HEK293 (cell line): ENCODE results near the gene FNDC5.

Experiments
- CTCF ChIA-PET: fragments of 350-600 bp; formaldehyde crosslinking; extraction: SDS; loops from one replicate; lab custom pipeline; 2021; ENCODE audit warnings: antibody characterized with exemption; lab: Yijun Ruan, JAX
- POLR2A ChIA-PET: fragments of 300-600 bp; formaldehyde crosslinking; extraction: SDS; loops from one replicate; lab custom pipeline; 2020; ENCODE audit warnings: antibody characterized with exemption, inconsistent platforms; lab: Yijun Ruan, JAX
- H3K27ac ChIP-seq: fragments of 200-500 bp; sonication (Bioruptor generic); 2 replicates; pipeline ENCODE4 v1.5.1; 2014; ENCODE audit warnings: low read depth, low read length, control low read depth, inconsistent platforms; ENCODE audit errors: extremely low read depth
- H3K36me3 ChIP-seq, 2 experiments: fragments of 200-500 bp in 1 of 2; sonication (Bioruptor generic) in 1 of 2; 1 replicate in 1 of 2; 2 replicates in 1 of 2; pipeline ENCODE4 v1.5.1; 2014 to 2017; ENCODE audit warnings: inconsistent platforms in 2 of 2, low read length in 2 of 2; ENCODE audit not compliant: control insufficient read depth in 2 of 2, insufficient read depth in 1 of 2
- H3K4me1 ChIP-seq: fragments of 200-500 bp; sonication (Bioruptor generic); 2 replicates; pipeline ENCODE4 v1.5.1; 2014; ENCODE audit warnings: mild to moderate bottlenecking, low read length, inconsistent platforms; ENCODE audit not compliant: control insufficient read depth, insufficient read depth
- H3K4me3 ChIP-seq: 2 replicates; pipeline ENCODE4 v1.5.1; 2011; ENCODE audit warnings: low read depth, mild to moderate bottlenecking, control low read depth, low read length, moderate library complexity
- H3K9me3 ChIP-seq: fragments of 200-500 bp; sonication (Bioruptor generic); 2 replicates; pipeline ENCODE4 v1.5.1; 2014; ENCODE audit warnings: low read depth, low read length, inconsistent platforms; ENCODE audit not compliant: control insufficient read depth, insufficient read depth
- BCL11A ChIP-seq: fragments of 450-650 bp; formaldehyde crosslinking; IDR thresholded peaks from 2 replicates; pipeline ENCODE4 v1.5.1; 2016; ENCODE audit warnings: low read depth, missing biosample characterization, missing genetic modification characterization
- GLIS1 ChIP-seq: fragments of 450-650 bp; formaldehyde crosslinking; IDR thresholded peaks from 2 replicates; pipeline ENCODE4 v1.5.1; 2016; ENCODE audit warnings: missing biosample characterization, missing genetic modification characterization
- KLF10 ChIP-seq: fragments of 450-650 bp; IDR thresholded peaks from 2 replicates; pipeline ENCODE4 v1.5.1; 2018; ENCODE audit warnings: missing biosample characterization, mild to moderate bottlenecking, missing genetic modification characterization
- KLF16 ChIP-seq: fragments of 450-650 bp; formaldehyde crosslinking; IDR thresholded peaks from 2 replicates; pipeline ENCODE4 v1.5.1; 2017; ENCODE audit warnings: missing biosample characterization, missing genetic modification characterization
- MEIS1 ChIP-seq: sonication (generic); formaldehyde crosslinking; IDR thresholded peaks from 2 replicates; pipeline ENCODE4 v1.8.1; 2022; ENCODE audit warnings: missing genetic modification reagents, mild to moderate bottlenecking, borderline replicate concordance
- MYNN ChIP-seq: fragments of 450-650 bp; formaldehyde crosslinking; IDR thresholded peaks from 2 replicates; pipeline ENCODE4 v1.5.1; 2016; ENCODE audit warnings: missing biosample characterization, missing genetic modification characterization, borderline replicate concordance
- PRDM1 ChIP-seq: fragments of 450-650 bp; formaldehyde crosslinking; IDR thresholded peaks from 2 replicates; pipeline ENCODE4; 2016; ENCODE audit warnings: missing biosample characterization, missing genetic modification characterization
- PRDM10 ChIP-seq: fragments of 450-650 bp; formaldehyde crosslinking; IDR thresholded peaks from 2 replicates; pipeline ENCODE4 v1.5.1; 2016; ENCODE audit warnings: missing biosample characterization, missing genetic modification characterization
- PRDM6 ChIP-seq: fragments of 450-650 bp; formaldehyde crosslinking; IDR thresholded peaks from 2 replicates; pipeline ENCODE4 v1.5.1; 2017; ENCODE audit warnings: missing biosample characterization, missing genetic modification characterization
- RBAK ChIP-seq: fragments of 450-650 bp; formaldehyde crosslinking; IDR thresholded peaks from 2 replicates; pipeline ENCODE4 v1.5.1; 2016; ENCODE audit warnings: missing biosample characterization, missing genetic modification characterization
- SALL2 ChIP-seq: fragments of 450-650 bp; formaldehyde crosslinking; IDR thresholded peaks from 2 replicates; pipeline ENCODE4 v1.5.0; 2017; ENCODE audit warnings: missing biosample characterization, mild to moderate bottlenecking, missing genetic modification characterization, borderline replicate concordance
- SP3 ChIP-seq: fragments of 450-650 bp; formaldehyde crosslinking; IDR thresholded peaks from 2 replicates; pipeline ENCODE4 v1.5.1; 2016; ENCODE audit warnings: missing biosample characterization, missing genetic modification characterization
- SP7 ChIP-seq: fragments of 450-650 bp; formaldehyde crosslinking; IDR thresholded peaks from 2 replicates; pipeline ENCODE4 v1.5.1; 2016; ENCODE audit warnings: missing biosample characterization, missing genetic modification characterization
- ZBTB44 ChIP-seq: fragments of 450-650 bp; IDR thresholded peaks from 2 replicates; pipeline ENCODE4 v1.5.1; 2018; ENCODE audit warnings: missing biosample characterization, mild to moderate bottlenecking, missing genetic modification characterization
- ZFP69B ChIP-seq: fragments of 450-650 bp; formaldehyde crosslinking; IDR thresholded peaks from 2 replicates; pipeline ENCODE4 v1.5.1; 2016; ENCODE audit warnings: missing biosample characterization, missing genetic modification characterization
- ZIC2 ChIP-seq: fragments of 450-650 bp; formaldehyde crosslinking; IDR thresholded peaks from 2 replicates; pipeline ENCODE4 v1.5.1; 2016; ENCODE audit warnings: missing biosample characterization, missing genetic modification characterization
- ZNF155 ChIP-seq: fragments of 450-650 bp; formaldehyde crosslinking; IDR thresholded peaks from 2 replicates; pipeline ENCODE4 v1.5.1; 2016; ENCODE audit warnings: missing biosample characterization, missing genetic modification characterization
- ZNF16 ChIP-seq: fragments of 450-650 bp; formaldehyde crosslinking; IDR thresholded peaks from 2 replicates; pipeline ENCODE4 v1.5.1; 2016; ENCODE audit warnings: low read depth, missing biosample characterization, missing genetic modification characterization
- ZNF184 ChIP-seq: fragments of 450-650 bp; IDR thresholded peaks from 2 replicates; pipeline ENCODE4 v1.5.1; 2018; ENCODE audit warnings: missing biosample characterization, mild to moderate bottlenecking, missing genetic modification characterization
- ZNF19 ChIP-seq: fragments of 450-650 bp; formaldehyde crosslinking; IDR thresholded peaks from 2 replicates; pipeline ENCODE4; 2016; ENCODE audit warnings: missing biosample characterization, missing genetic modification characterization, low read depth
- ZNF266 ChIP-seq: fragments of 450-650 bp; formaldehyde crosslinking; IDR thresholded peaks from 2 replicates; pipeline ENCODE4 v1.5.1; 2016; ENCODE audit warnings: missing biosample characterization, missing genetic modification characterization, low read depth
- ZNF335 ChIP-seq: fragments of 450-650 bp; formaldehyde crosslinking; conservative IDR thresholded peaks from 2 replicates; pipeline ENCODE4 v1.5.1; 2016; ENCODE audit warnings: missing biosample characterization, missing genetic modification characterization
- ZNF473 ChIP-seq: fragments of 450-650 bp; formaldehyde crosslinking; IDR thresholded peaks from 2 replicates; pipeline ENCODE4 v1.5.1; 2017; ENCODE audit warnings: missing biosample characterization, missing genetic modification characterization
- ZNF626 ChIP-seq: fragments of 450-650 bp; sonication (Bioruptor Pico); formaldehyde crosslinking; IDR thresholded peaks from 2 replicates; pipeline ENCODE4 v1.5.1; 2018; ENCODE audit warnings: missing biosample characterization, missing genetic modification characterization, inconsistent platforms
- ZNF677 ChIP-seq: fragments of 450-650 bp; IDR thresholded peaks from 2 replicates; pipeline ENCODE4 v1.5.0; 2018; ENCODE audit warnings: missing biosample characterization, mild to moderate bottlenecking, missing genetic modification characterization, moderate library complexity
- ZNF76 ChIP-seq: fragments of 450-650 bp; formaldehyde crosslinking; IDR thresholded peaks from 2 replicates; pipeline ENCODE4; 2016; ENCODE audit warnings: low read depth, missing biosample characterization, missing genetic modification characterization, borderline replicate concordance
- TF ChIP-seq, protein P1 (sequence below): fragments of 450-650 bp; formaldehyde crosslinking; IDR thresholded peaks from 2 replicates; pipeline ENCODE4 v1.5.1; 2016; ENCODE audit warnings: missing biosample characterization, missing genetic modification characterization

Gene FNDC5

GRCh38 chr1:32896451-32896850 lies 25.7 kb upstream of the FNDC5 start:
- Histone ChIP-seq H3K4me1 (no peaks in the 10 kb centered on the region), H3K9me3 (no peaks in the 10 kb centered on the region)
- CTCF ChIA-PET = interaction anchor here (1.2 kb wide), 2 partner anchors 10 to 50 kb away, joined by 3 read pairs; partner anchors contain the start of gene HPCA
- TF ChIP-seq, protein P1, sequence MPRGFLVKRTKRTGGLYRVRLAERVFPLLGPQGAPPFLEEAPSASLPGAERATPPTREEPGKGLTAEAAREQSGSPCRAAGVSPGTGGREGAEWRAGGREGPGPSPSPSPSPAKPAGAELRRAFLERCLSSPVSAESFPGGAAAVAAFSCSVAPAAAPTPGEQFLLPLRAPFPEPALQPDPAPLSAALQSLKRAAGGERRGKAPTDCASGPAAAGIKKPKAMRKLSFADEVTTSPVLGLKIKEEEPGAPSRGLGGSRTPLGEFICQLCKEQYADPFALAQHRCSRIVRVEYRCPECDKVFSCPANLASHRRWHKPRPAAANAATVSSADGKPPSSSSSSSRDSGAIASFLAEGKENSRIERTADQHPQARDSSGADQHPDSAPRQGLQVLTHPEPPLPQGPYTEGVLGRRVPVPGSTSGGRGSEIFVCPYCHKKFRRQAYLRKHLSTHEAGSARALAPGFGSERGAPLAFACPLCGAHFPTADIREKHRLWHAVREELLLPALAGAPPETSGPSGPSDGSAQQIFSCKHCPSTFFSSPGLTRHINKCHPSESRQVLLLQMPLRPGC (tag by site-specific recombination) = no peak
- TF ChIP-seq KLF16 = no peak
- TF ChIP-seq GLIS1 (tag by site-specific recombination) = no peak
- TF ChIP-seq ZNF473 (tag by site-specific recombination) = no peak
- no peak for TF ChIP-seq ZIC2 (tag by site-specific recombination)
- no peak for TF ChIP-seq ZNF677 (tag by site-specific recombination)
- no peak for TF ChIP-seq KLF10
- no peak for TF ChIP-seq ZNF184 (tag by site-specific recombination)
- TF ChIP-seq ZFP69B (tag by site-specific recombination) = no peak
- TF ChIP-seq ZBTB44 (tag by site-specific recombination) = no peak
- no peak for TF ChIP-seq ZNF335 (tag by site-specific recombination)
- TF ChIP-seq ZNF19 = no peak
- TF ChIP-seq ZNF626 (tag by site-specific recombination) = no peak
- no peak for TF ChIP-seq ZNF266 (tag by site-specific recombination)
- TF ChIP-seq MYNN = no peak
- no peak for TF ChIP-seq MEIS1 (CRISPR knock-in tag)
- TF ChIP-seq BCL11A (tag by site-specific recombination) = no peak
- TF ChIP-seq, all 188 proteins: peak for 0
- H3K27ac ChIP-seq = no peak overlapping the region
- H3K4me3 ChIP-seq = no peak overlapping the region
- POLR2A ChIA-PET = interaction anchor here (0.5 to 1.5 kb wide), 2 partner anchors 10 to 161 kb away, joined by 3 read pairs; partner anchors contain the start of gene HPCA
- no peaks in the 10 kb centered on the region for H3K36me3 ChIP-seq

DNA sequence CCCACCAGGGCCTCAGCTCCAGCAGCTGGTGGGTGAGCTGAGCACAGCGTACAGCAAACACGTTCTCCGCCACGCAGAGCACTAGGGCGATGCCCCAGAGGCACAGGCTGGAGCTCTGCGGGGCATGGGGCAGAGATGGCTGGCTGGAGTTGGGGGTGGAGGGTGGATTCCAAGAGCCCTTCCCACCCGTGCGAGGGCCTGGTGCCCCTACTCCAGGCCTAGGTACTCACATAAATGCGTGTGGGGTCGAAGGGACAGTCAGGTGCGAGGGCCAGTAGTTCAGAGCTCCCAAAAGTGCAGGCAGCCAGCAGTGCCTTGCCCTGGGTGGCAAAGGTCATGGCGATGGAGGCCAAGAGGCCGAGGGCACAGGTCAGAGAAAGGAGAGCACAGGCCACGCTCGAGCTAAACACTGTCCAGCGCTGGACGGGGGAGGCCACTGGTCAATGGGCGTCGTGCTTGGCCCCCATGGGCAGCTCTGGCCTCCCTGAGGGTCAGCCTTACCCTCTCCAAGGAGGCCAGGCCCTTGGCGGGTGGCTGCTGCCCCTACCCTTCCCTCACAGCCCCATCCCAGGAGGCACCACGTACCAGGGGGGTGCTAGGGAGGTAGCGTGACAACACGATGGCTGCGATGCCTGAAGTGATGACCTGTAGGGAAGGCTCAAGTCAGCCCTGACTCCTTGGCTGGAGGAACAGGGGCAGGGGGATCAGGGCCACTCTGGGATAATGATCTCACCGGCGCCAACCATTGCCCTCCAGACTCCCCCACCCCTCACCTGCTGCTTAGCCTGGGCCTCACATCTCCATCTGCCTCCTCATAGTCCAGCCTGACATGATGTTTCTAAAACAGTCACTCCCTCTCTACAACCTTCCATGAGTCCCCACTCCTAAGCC lies 24.9 kb upstream of the FNDC5 start:
- ChIA-PET POLR2A (interaction anchor here (0.5 kb wide), 1 partner anchor 60 kb away, joined by 4 read pairs; no protein-coding TSS in a partner anchor), CTCF (interaction anchor here (0.5 to 1.3 kb wide), 5 partner anchors 9 to 737 kb away, joined by 3 read pairs; partner anchors contain the start of gene HPCA)

More for the DNA sequence above, 24.9 kb upstream of the FNDC5 start:
- H3K4me3 ChIP-seq = no peak overlapping the region
- no peak overlapping the region for H3K27ac ChIP-seq
- H3K36me3 ChIP-seq = no peaks in the 10 kb centered on the region
- H3K9me3 ChIP-seq = no peaks in the 10 kb centered on the region
- no peaks in the 10 kb centered on the region for H3K4me1 ChIP-seq
- peak; percentile 94 for TF ChIP-seq PRDM10 (tag by site-specific recombination)
- no peak for TF ChIP-seq ZNF76 (tag by site-specific recombination)
- TF ChIP-seq ZNF155 = no peak
- TF ChIP-seq SALL2 (tag by site-specific recombination) = no peak
- TF ChIP-seq RBAK (tag by site-specific recombination) = no peak
- TF ChIP-seq PRDM6 = no peak
- no peak for TF ChIP-seq PRDM1 (tag by site-specific recombination)
- peak; percentile 51; the same call in 1 of the 2 replicates for TF ChIP-seq ZNF16
- TF ChIP-seq SP3 (tag by site-specific recombination) = no peak
- TF ChIP-seq SP7 (tag by site-specific recombination) = no peak
